GM20000 (cell line): Measurements from ENCODE around the gene TRIM37.

Experiments
- DNase-seq: peaks from one replicate; pipeline ENCODE4 v3.0.0; 2012; ENCODE audit warnings: low spot score
- TF ChIP-seq, protein P1 (sequence below): IDR thresholded peaks from 2 replicates; pipeline ENCODE4 v1.5.1; 2012; ENCODE audit warnings: mild to moderate bottlenecking, control low read depth; ENCODE audit errors: extremely low read depth, missing control alignments

The TRIM37 gene

DNA sequence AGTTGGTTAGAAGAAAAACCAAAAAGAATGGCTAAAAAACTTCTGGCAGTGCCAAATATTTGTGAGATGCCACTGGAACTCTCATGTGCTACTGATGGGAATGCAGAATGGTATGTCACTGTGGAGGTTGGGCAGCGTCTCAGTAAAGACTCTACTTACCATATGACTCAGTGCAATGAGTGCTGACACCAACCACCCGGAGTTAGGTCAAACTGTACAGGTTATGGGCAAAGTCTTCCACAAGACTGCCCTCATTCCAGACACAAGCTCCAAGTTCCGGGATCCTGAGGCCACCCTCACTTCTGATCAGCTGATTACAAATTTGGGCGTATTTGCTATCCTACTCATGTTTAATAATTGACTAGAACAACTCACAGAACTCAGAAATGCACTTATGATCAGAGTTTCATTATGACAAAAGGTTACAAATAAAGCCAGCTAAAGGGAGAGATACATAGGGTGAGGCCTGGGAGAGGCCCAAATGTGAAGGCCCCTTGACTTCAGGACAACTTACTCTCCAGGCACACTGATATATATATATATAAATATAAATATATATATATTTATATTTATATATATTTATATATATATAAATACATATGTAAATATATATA, 114.9 kb downstream of the TRIM37 start:
- TF ChIP-seq, protein P1, sequence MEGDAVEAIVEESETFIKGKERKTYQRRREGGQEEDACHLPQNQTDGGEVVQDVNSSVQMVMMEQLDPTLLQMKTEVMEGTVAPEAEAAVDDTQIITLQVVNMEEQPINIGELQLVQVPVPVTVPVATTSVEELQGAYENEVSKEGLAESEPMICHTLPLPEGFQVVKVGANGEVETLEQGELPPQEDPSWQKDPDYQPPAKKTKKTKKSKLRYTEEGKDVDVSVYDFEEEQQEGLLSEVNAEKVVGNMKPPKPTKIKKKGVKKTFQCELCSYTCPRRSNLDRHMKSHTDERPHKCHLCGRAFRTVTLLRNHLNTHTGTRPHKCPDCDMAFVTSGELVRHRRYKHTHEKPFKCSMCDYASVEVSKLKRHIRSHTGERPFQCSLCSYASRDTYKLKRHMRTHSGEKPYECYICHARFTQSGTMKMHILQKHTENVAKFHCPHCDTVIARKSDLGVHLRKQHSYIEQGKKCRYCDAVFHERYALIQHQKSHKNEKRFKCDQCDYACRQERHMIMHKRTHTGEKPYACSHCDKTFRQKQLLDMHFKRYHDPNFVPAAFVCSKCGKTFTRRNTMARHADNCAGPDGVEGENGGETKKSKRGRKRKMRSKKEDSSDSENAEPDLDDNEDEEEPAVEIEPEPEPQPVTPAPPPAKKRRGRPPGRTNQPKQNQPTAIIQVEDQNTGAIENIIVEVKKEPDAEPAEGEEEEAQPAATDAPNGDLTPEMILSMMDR, result no peak
- DNase-seq, result peak; percentile 46

DNA sequence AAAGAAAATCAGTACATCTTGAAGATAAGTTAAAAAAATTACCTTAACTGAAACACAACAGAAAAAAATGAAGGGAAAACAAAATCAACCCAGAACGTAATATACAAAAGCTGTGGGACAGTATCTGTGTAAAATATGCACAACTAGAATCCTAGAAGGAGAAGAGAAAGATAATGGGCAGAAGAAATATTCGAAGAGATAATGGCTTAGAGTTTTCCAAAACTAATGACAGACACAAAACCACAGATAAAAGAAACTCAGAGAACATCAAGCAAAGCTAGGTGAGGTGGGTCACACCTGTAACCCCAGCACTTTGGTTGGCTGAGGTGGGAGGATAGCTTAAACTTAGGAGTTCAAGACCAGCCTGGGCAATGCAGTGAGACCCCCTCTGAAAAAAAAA, 117.1 kb downstream of the TRIM37 start:
- TF ChIP-seq, protein P1, result no peak

GRCh38 chr17:58985971-58986370, 120.7 kb downstream of the TRIM37 start:
- no peak for DNase-seq
- TF ChIP-seq, protein P1, result no peak

More for the DNA sequence above, 117.1 kb downstream of the TRIM37 start:
- DNase-seq, result no peak

DNA sequence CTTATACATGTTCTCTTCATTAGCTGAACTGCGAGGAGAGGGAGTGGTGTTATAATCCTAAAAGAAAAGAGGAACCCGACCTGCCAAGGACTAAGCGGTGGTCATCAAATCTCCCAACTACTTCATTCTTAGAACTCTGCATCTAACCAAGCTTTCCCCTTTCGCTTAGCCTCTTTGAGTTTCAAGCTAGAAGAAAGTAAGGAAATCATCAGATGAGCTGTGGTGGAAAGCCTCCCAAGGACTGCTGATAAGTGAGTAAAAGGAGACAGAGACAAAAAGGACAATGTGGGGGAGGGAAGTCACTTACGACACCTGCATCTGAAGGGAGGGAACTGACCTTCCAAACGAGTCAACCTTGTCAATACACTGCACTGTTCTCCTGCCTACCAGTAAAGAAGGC, 121.3 kb downstream of the TRIM37 start:
- TF ChIP-seq, protein P1, result no peak
- DNase-seq, result no peak

DNA sequence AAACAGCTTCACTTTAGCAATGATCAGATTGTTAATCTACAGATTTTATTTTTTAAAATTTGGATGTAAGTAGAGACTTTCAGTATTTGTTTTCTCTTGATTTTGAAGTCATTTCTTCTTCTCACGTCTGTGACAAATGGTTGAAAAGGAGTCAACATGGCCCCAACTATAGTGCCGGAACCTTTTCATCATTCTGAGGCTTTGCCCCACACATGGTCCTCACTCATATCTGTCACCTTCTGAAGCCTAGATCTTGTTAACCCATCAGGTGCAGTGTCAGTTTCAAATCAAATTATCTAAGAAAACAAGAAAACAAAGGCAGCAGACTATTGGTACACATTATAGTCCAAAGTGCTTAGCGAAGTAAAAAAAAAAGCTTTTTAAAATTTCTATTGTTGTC, 124.1 kb downstream of the TRIM37 start:
- DNase-seq, result no peak
- TF ChIP-seq, protein P1, result no peak

- DNase-seq, result no peak
- TF ChIP-seq, protein P1, result no peak
Measured at GRCh38 chr17:58980706-58981481, 125.8 kb downstream of the TRIM37 start.

DNA sequence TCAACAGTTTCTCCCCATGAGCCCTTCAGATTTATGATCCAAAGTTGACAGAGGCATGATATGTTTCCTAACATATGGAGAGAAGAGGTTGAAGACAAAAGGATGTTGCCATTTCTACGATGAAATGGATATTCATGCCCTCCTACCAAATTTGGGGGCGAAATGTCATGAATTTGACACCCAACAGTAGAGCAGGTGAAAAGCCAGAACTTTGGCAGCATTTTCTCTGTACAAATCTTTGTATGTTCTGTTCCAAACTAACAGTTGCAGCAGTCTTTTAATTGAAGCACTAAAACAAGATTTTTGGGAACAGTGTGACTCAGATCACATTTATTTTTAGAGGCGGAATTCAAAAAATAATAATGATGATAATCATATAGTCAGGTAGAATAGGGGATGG, 130.1 kb downstream of the TRIM37 start:
- TF ChIP-seq, protein P1, result no peak
- no peak for DNase-seq
